Tibial nerve (tissue), 3 donors: ENCODE measurements around the gene UPK1A.

Experiments
- CTCF ChIP-seq, 5 experiments: fragments of 200-600 bp in 3 of 5; fragments of 450-650 bp in 2 of 5; sonication (generic) in 3 of 5; IDR thresholded peaks; one replicate each; pipeline ENCODE4 v1.5.1; 2016 to 2019; ENCODE audit warnings: antibody characterized with exemption in 5 of 5, mild to moderate bottlenecking in 3 of 5, moderate library complexity in 2 of 5
- POLR2A ChIP-seq, 2 donors: fragments of 450-650 bp; IDR thresholded peaks; one replicate each; pipeline ENCODE4 v1.6.1; 2017; ENCODE audit warnings: antibody characterized with exemption in 2 of 2, mild to moderate bottlenecking in 2 of 2, moderate library complexity in 2 of 2

GRCh38 chr19:35641515-35642151 is 24.7 kb upstream of the UPK1A start, which contains the start of gene ETV2:
- TF ChIP-seq CTCF (IDR thresholded peaks at IDR 0.05), result no peak
- TF ChIP-seq POLR2A (IDR thresholded peaks at IDR 0.05), result no peak
